SK-N-SH treated with all-trans-retinoic acid at 6 μM for 48 hours (cell line): ENCODE data around the gene SDK2.

ENCODE experiments used
- CREB5 ChIP-seq: fragments of 250-450 bp; sonication (Bioruptor Pico); IDR thresholded peaks from 2 replicates; pipeline ENCODE4 v1.5.1; 2020; ENCODE audit warnings: low read depth, mild to moderate bottlenecking, moderate library complexity
- ESRRG ChIP-seq: fragments of 250-450 bp; sonication (Bioruptor Pico); IDR thresholded peaks from 2 replicates; pipeline ENCODE4 v1.6.1; 2021; ENCODE audit warnings: mild to moderate bottlenecking
- ISL1 ChIP-seq: fragments of 250-450 bp; sonication (Bioruptor Pico); IDR thresholded peaks from 2 replicates; pipeline ENCODE4 v2.1.2; 2022; ENCODE audit warnings: mild to moderate bottlenecking, moderate library complexity
- PATZ1 ChIP-seq: fragments of 250-450 bp; sonication (Bioruptor Pico); IDR thresholded peaks from 2 replicates; pipeline ENCODE4 v1.8.0; 2020; ENCODE audit warnings: mild to moderate bottlenecking, moderate library complexity, borderline replicate concordance
- RARB ChIP-seq: fragments of 250-450 bp; sonication (Bioruptor Pico); IDR thresholded peaks from 2 replicates; pipeline ENCODE4 v1.8.0; 2021; ENCODE audit warnings: mild to moderate bottlenecking, moderate library complexity
- TOX ChIP-seq: fragments of 250-450 bp; sonication (Bioruptor Pico); IDR thresholded peaks from 2 replicates; pipeline ENCODE4 v1.8.0; 2021; ENCODE audit warnings: mild to moderate bottlenecking, moderate library complexity, borderline replicate concordance
- ZC3H10 ChIP-seq: fragments of 250-450 bp; sonication (Bioruptor Pico); IDR thresholded peaks from 2 replicates; pipeline ENCODE4 v1.5.1; 2021; ENCODE audit warnings: mild to moderate bottlenecking, moderate library complexity
- ZFP30 ChIP-seq: fragments of 450-650 bp; formaldehyde crosslinking; IDR thresholded peaks from 2 replicates; pipeline ENCODE4 v1.5.0; 2022; ENCODE audit warnings: mild to moderate bottlenecking, moderate library complexity

GRCh38 chr17:73313526-73314127 lies 330.6 kb downstream of the SDK2 start:
- TF ChIP-seq ZFP30 (no peak), TOX (CRISPR knock-in tag) (no peak), ISL1 (no peak), PATZ1 (CRISPR knock-in tag) (no peak), ESRRG (no peak), CREB5 (CRISPR knock-in tag) (no peak), RARB (no peak), ZC3H10 (CRISPR knock-in tag) (no peak)
